GM06990 (cell line): ENCODE data around the gene PRLR.

Experiments
- DNase-seq: peaks from one replicate; pipeline ENCODE4 v3.0.0-alpha.2; 2011; ENCODE audit not compliant: insufficient read length; ENCODE audit errors: extremely low read depth
- H3K27me3 ChIP-seq: replicated peaks from 2 replicates; pipeline ENCODE4 v1.6.0; 2011; ENCODE audit warnings: low read length; ENCODE audit not compliant: control insufficient read depth, insufficient read depth
- H3K36me3 ChIP-seq: 2 replicates; pipeline ENCODE4 v1.5.1; 2011; ENCODE audit warnings: low read length; ENCODE audit not compliant: control insufficient read depth, insufficient read depth
- H3K4me3 ChIP-seq: replicated peaks from 2 replicates; pipeline ENCODE4 v1.5.1; 2011; ENCODE audit warnings: low read depth, mild to moderate bottlenecking, control low read depth, low read length
- CTCF ChIP-seq: IDR thresholded peaks from 2 replicates; pipeline ENCODE4 v1.5.1; 2011; ENCODE audit warnings: low read length, control low read depth, mild to moderate bottlenecking, inconsistent platforms; ENCODE audit not compliant: insufficient read depth, poor library complexity, severe bottlenecking

Gene PRLR

DNA sequence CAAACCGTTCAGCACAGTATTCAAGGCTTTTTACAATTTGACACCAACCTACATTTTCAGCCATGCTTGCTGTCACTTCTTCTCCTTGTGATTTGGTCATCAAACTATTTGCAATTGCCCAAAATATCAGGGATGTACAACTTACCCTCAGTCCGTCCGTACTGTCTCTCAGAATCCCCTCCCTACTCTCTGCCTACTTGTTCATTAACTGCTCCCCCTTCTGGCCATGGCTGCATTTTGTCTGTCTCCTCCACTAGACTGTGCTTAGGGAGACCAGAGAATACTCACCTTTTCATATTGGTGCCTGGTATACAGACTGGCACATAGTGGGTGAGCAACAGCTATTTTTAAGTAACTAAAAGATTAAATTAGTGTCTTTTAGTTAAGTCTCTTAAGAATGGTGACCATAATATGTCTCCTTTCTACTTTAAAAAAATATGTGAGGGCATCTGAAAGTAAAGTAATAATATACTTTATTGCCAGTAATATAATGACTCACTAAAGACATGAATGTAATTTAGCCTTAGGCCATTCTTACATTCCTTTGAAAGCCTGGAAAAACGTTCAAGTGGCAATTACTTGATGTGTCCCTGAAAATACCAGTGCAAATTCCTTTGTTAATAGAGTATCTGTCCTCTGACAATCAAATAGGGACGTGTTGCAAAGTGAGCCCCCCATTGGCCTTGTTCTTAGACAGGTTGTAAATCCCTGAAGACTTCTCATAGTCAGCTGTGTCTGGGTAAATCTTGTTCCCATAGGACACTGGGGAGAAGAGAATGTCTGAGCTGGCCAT, 27.8 kb downstream of the PRLR start:
- no peaks in the 10 kb centered on the region for H3K36me3 ChIP-seq
- no peaks in the 10 kb centered on the region; the same call in 1 of the 2 replicates for H3K27me3 ChIP-seq
- no peak for DNase-seq
- peak; percentile 63 for TF ChIP-seq CTCF
- H3K4me3 ChIP-seq, result no peak overlapping the region

DNA sequence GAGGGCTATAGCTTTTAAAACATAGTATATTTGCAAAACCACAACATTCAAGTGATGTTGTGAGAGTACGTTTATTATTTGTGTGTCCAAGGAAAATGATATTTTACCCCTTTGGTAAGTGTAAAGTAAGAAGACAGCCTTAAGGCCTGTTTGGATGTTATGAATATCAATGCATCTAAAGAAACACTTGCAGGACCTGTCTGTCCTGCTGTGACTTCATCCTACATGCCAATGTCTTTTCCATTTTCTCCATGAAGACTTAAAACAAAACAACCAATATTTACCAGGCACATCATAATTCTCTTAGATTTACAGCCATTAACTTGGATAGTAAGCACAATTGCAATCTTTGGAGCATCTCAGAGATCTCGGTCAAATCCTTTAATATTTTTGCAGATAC, 29.0 kb downstream of the PRLR start:
- TF ChIP-seq CTCF, result no peak
- Histone ChIP-seq H3K27me3 (no peaks in the 10 kb centered on the region; the same call in 1 of the 2 replicates), H3K36me3 (no peaks in the 10 kb centered on the region), H3K4me3 (no peak overlapping the region)
- no peak for DNase-seq

DNA sequence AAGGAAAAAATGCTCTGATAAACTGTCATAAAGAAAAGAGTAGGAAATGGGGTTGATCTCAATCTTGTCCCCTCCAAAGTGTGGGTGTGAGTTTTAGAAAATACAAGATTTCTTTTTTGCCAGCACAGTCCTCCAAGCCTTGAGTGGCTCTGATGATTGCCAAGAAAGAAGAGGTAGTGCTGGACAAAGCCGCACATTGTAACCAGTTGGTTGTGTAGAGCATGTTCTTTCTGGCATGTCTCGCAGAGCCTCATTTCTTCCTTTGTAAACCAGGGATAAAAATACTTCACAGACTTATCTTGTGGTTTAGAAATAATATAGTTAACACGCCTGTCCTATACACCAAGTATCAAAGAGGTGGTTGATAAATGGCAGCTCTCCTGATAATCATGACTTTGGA, 30.4 kb downstream of the PRLR start:
- DNase-seq, result no peak
- no peak for TF ChIP-seq CTCF
- H3K27me3 ChIP-seq, result no peaks in the 10 kb centered on the region; the same call in 1 of the 2 replicates
- no peaks in the 10 kb centered on the region for H3K36me3 ChIP-seq
- no peak overlapping the region for H3K4me3 ChIP-seq

DNA sequence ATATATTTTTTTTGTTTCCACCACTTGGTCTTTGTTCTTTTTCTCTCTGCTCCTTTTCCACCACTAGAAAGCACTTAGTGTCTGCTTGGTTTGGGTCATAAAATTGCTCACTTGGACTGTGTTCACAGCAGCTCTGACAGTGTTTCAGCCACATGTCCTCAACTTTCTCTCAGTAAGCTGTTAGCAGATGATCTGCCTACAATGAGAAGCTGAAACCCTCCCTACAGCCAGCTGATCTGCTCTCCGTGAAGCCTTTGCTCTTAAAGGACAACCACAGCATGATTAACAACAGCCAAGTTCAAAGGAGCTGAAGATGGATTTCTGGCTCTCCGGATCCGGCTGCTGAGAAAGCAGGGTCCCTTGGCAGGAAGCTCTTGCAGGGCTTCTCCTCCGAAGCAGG, 31.6 kb downstream of the PRLR start:
- TF ChIP-seq CTCF, result no peak
- no peaks in the 10 kb centered on the region; the same call in 1 of the 2 replicates for H3K27me3 ChIP-seq
- DNase-seq, result no peak
- no peak overlapping the region for H3K4me3 ChIP-seq
- H3K36me3 ChIP-seq, result no peaks in the 10 kb centered on the region

DNA sequence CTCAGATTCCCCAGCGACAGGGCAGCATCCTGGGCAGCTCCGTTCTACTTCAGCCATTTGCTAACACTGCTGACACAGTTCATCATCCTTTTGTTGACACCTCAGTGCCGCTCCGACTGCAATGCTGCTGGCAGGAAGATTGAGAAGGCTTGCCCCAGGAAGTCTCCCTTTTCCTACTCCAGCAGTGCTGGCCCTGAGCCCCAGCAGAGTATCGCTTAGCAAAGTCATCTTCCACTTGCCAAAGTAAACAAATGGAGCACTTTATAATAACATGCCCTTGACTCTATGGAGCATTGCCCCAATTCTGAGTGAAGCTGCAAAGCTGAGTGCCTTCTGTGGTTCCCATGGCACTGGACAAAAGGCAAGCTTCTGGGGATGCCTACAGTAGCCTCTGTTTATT, 32.2 kb downstream of the PRLR start:
- no peak for TF ChIP-seq CTCF
- no peak overlapping the region for H3K4me3 ChIP-seq
- no peaks in the 10 kb centered on the region; the same call in 1 of the 2 replicates for H3K27me3 ChIP-seq
- DNase-seq, result no peak
- no peaks in the 10 kb centered on the region for H3K36me3 ChIP-seq
